ENCODE data around the gene GSTA2. TPM values are rescaled to one million over a fixed set of nuclear protein-coding genes. Genes with fewer than 3 reads are reported as not detected.
"Not testable (repeated sequence)": the region's sequence is repeated elsewhere in the genome, so short reads cannot be mapped to it uniquely, and the experiment has no call there.

The GSTA2 gene
- total RNA-seq, 2 experiments from 2014 or later = not detected

DNA sequence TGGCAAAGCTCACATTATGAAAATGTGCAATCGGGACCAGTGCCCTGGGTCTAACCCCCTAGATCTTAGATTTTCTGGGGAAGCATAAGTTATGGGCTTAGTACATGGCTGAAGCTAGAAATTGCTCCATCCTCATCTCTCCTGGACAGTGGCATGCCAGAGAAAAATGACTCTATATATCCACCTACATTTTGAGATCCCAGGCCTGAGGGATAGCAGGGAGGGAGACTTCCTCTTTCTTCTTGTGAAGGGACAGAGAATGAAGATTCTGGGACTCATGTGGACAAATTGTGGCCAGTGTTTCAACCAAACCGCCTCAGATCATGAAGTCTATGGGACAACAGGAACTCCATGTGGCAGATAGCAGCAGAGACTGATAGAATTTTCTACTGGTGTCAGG lies 35.4 kb downstream of the GSTA2 start:
- Mint-ChIP-seq H3K27me3 (peaks cover 2% of the 10 kb centered on the region), H3K36me3 (ENCODE audit: low read depth) (no peaks in the 10 kb centered on the region), H3K27ac (no peak overlapping the region), H3K4me1 (no peaks in the 10 kb centered on the region), H3K9me3 (no peaks in the 10 kb centered on the region), H3K4me3 (no peak overlapping the region)
- ChIA-PET POLR2A (no interaction called here), CTCF (no interaction called here)
- DNase-seq = no peak

DNA sequence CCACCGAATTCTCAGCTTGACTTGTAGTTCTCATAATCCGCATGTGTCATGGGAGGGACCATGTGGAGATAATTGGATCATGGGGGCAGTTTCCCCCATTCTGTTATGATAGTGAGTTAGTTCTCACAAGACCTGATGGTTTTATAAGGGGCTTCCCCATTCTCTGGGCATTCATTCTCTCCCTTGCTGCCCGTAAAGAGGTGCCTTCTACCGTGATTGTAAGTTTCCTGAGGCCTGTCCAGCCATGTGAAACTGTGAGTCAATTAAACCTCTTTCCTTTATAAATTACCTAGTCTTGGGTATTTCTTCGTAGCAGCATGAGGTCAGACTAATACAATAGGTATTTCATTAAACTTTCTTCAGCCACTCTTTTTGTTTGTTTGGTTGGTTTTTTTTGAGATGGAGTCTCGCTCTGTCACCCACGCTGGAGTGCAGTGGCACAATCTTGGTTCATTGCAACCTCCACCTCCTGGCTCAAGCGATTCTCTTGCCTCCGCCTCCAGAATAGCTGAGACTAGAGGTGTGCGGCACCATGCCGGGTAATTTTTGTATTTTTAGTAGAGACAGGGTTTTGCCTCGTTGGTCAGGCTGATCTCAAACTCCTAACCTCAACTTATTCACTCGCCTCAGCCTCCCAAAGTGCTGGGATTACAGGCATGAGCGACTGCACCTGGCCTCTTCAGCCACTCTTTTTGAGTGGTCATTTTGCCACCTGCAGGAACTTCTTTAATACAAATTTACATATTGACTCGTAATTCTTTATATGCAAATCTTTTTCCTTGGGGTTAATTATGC lies 36.3 kb downstream of the GSTA2 start:
- H3K4me3 Mint-ChIP-seq = no peak overlapping the region
- ChIA-PET CTCF (no interaction called here), POLR2A (no interaction called here)
- no peaks in the 10 kb centered on the region for H3K36me3 Mint-ChIP-seq (ENCODE audit: low read depth)
- H3K27ac Mint-ChIP-seq = no peak overlapping the region
- H3K4me1 Mint-ChIP-seq = no peaks in the 10 kb centered on the region
- no peaks in the 10 kb centered on the region for H3K9me3 Mint-ChIP-seq
- DNase-seq = no peak
- H3K27me3 Mint-ChIP-seq = peaks cover 2% of the 10 kb centered on the region

DNA sequence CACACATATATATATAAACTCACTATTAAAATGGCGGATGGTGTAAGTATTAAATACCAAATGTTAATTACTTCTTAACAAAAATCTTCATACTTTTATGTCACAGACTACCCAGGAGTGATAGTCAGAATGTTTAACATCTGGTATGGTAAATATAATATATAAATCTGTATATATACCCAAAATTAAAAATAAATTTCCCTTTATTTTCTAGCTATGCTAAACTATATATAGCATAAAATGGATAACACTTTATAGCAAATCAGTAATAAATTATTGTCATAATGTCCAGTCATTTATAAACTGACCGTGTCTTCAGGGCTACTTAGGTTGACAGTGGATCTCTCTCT lies 37.1 kb downstream of the GSTA2 start:
- no peak overlapping the region for H3K27ac Mint-ChIP-seq
- peaks cover 2% of the 10 kb centered on the region for H3K27me3 Mint-ChIP-seq
- ChIA-PET POLR2A (no interaction called here), CTCF (no interaction called here)
- no peaks in the 10 kb centered on the region for H3K36me3 Mint-ChIP-seq (ENCODE audit: low read depth)
- H3K9me3 Mint-ChIP-seq = no peaks in the 10 kb centered on the region
- no peak overlapping the region for H3K4me3 Mint-ChIP-seq
- no peaks in the 10 kb centered on the region for H3K4me1 Mint-ChIP-seq
- no peak for DNase-seq

DNA sequence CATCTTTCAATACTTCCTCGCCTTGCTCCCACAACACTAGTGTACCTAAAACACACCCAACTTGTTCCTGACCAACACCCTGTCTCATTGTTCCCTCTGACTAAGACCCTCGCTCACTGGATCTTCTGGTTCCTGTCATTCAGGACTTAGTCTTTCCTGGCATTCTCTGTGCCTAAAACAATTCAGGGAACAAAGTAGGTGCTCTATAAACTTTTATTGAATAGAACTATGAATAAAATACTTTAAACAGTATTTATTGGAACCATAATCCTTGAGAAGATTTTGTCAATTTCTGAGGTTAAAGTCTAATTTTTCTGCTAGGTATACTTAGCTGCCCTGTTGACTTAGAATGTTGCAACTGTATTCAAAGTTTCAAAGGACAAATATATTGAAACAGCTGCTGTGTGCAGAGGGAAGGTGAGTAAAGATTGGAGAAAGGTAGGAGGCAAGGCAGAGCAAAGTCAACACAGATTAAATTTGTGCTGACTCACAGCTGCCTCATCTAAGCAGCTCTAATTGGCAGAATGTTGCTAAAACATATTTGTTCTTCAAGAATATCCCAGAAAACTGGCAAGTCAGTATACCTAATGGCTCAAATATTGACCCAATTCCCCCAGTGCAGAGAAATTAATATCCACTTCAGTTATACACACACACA lies 37.6 kb downstream of the GSTA2 start:
- peaks cover 3% of the 10 kb centered on the region for H3K27me3 Mint-ChIP-seq
- no peak for DNase-seq
- CTCF ChIA-PET = interaction anchor here (1.4 kb wide), 1 partner anchor 11 kb away, joined by 4 read pairs; no protein-coding TSS in a partner anchor
- H3K9me3 Mint-ChIP-seq = no peaks in the 10 kb centered on the region
- no peak overlapping the region for H3K4me3 Mint-ChIP-seq
- no peak overlapping the region for H3K27ac Mint-ChIP-seq
- POLR2A ChIA-PET = no interaction called here
- H3K36me3 Mint-ChIP-seq (ENCODE audit: low read depth) = no peaks in the 10 kb centered on the region
- H3K4me1 Mint-ChIP-seq = no peaks in the 10 kb centered on the region

DNA sequence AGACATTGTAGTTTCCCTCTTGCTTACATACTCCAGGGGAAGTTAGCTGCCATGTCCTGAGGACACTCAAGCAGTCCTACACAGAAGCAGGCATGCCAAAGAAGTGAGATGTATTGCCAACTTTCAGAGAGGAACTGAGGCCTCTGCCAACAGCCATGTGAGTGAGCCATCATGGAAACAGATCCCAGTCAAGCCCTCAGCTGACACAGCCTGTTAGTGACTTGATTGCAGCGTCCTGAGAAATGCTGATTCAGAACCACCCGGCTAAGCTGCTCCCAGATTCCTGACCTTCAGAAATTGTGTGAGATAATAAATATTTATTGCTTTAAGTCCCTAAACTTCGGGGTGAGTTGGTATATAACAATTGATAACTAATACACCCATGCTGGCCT lies 38.1 kb downstream of the GSTA2 start:
- ChIA-PET CTCF (interaction anchor here (1.0 to 1.4 kb wide), 2 partner anchors 11 to 340 kb away, joined by 3 to 4 read pairs; partner anchors contain the start of gene FBXO9), POLR2A (no interaction called here)
- H3K4me3 Mint-ChIP-seq = no peak overlapping the region
- H3K36me3 Mint-ChIP-seq (ENCODE audit: low read depth) = no peaks in the 10 kb centered on the region
- H3K27ac Mint-ChIP-seq = no peak overlapping the region
- no peaks in the 10 kb centered on the region for H3K4me1 Mint-ChIP-seq
- H3K9me3 Mint-ChIP-seq = no peaks in the 10 kb centered on the region
- peaks cover 4% of the 10 kb centered on the region for H3K27me3 Mint-ChIP-seq
- no peak for DNase-seq

DNA sequence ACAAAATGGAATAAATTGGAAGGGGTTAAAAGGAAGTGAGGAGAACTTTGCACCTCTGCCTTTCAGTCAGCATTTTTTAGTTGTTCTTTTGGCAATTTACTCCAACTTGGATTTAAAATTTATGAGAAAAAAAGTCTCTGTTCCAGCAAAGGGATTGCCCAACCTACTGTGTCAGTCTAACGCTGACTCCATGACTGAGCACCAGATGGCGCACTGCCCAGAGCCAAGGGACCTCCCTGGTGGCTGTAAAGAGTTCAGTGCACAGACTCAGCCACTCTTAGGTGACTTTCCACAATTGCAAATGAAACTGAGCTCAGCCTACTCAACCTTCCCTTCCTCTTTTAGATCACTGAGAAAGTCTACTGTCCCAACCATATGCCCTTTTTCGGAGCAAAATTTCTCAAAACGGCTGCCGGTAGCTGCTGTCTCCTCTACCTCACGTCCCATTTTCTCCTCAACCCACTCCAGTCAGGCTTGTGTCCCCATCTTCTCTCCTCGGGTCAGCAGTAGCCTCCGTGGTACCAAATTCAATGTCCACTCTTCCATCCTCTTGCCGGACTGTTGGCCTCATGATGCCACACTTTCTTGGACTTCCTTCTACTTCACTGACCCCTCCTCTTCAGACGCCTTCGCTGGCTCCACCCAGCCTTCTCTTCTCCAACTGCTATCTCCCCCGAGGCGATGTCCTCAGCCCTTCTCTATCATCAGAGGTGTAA lies 38.7 kb downstream of the GSTA2 start:
- H3K27ac Mint-ChIP-seq = no peak overlapping the region
- ChIA-PET POLR2A (no interaction called here), CTCF (interaction anchor here (1.0 to 1.4 kb wide), 2 partner anchors 12 to 341 kb away, joined by 3 to 4 read pairs; partner anchors contain the start of gene FBXO9)
- peak; percentile 55 for DNase-seq
- no peaks in the 10 kb centered on the region for H3K9me3 Mint-ChIP-seq
- H3K4me1 Mint-ChIP-seq = no peaks in the 10 kb centered on the region
- H3K4me3 Mint-ChIP-seq = no peak overlapping the region
- H3K27me3 Mint-ChIP-seq = peaks cover 4% of the 10 kb centered on the region
- H3K36me3 Mint-ChIP-seq (ENCODE audit: low read depth) = no peaks in the 10 kb centered on the region

DNA sequence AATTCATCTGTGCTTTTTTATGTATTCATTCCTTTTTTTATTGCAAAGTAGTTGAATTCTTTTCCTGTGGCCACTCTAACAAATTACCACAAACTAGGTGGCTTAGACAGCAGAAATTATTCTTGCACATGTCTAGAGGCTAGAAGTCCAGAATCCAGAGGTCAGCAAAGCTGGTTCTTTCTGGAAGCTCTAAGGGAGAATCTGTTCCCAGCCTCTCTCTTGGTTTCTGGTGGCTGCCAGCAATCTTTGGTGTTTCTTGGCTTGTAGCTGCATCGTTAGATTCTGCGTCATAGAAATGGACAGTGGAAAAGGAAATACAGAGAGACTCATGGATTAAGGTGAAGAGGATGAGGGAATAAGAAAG lies 39.3 kb downstream of the GSTA2 start:
- Mint-ChIP-seq H3K9me3 (no peaks in the 10 kb centered on the region), H3K4me3 (no peak overlapping the region), H3K27me3 (peaks cover 4% of the 10 kb centered on the region), H3K36me3 (ENCODE audit: low read depth) (no peaks in the 10 kb centered on the region), H3K27ac (no peak overlapping the region), H3K4me1 (no peaks in the 10 kb centered on the region)
- no peak for DNase-seq
- ChIA-PET POLR2A (no interaction called here), CTCF (interaction anchor here (1.0 kb wide), 1 partner anchor 342 kb away, joined by 3 read pairs; the partner anchor contains the start of gene FBXO9)

DNA sequence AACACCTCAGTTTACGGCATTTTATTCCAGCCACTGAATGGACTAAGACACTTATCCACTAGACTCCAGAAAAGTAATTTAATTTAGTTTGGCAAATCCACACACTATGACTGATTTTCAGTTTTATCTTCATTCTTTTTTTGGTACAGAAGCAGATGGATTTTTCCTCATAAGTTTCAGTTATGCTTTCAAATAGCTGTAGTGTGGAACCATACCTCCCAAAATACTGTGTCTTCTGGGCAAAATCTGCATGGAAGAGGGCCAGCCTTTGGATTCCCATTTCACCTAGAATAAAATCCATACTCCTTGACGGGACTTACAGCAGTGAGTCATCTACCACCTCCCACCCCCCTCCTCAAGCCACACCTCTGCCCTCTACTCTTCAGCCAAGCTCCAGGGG lies 43.0 kb downstream of the GSTA2 start:
- ChIA-PET POLR2A (no interaction called here), CTCF (no interaction called here)
- peaks cover 2% of the 10 kb centered on the region for H3K27me3 Mint-ChIP-seq
- no peak overlapping the region for H3K4me3 Mint-ChIP-seq
- no peak overlapping the region for H3K27ac Mint-ChIP-seq
- no peaks in the 10 kb centered on the region for H3K9me3 Mint-ChIP-seq
- no peaks in the 10 kb centered on the region for H3K4me1 Mint-ChIP-seq
- no peak for DNase-seq
- H3K36me3 Mint-ChIP-seq (ENCODE audit: low read depth) = no peaks in the 10 kb centered on the region

DNA sequence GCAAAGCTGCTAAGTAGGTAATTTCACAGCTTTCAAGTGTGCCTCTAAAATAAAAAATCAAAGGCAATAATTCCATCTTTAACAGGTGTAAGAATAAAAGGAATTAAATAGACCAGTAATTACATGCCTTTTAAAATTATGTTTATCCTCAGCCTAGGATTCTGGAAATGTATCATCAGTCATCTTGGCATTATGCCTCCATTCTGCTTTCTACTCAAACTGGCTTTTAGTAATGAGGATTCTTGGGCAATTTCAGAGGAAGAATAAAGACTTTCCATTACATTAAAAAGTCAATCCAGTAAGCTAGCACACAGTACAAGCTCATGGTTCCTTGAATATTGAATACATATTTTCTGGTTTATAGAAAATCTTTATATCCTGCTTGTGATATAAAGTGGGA lies 44.7 kb downstream of the GSTA2 start:
- H3K9me3 Mint-ChIP-seq = no peaks in the 10 kb centered on the region
- H3K4me3 Mint-ChIP-seq = no peak overlapping the region
- no peaks in the 10 kb centered on the region for H3K36me3 Mint-ChIP-seq (ENCODE audit: low read depth)
- H3K27ac Mint-ChIP-seq = no peak overlapping the region
- DNase-seq = no peak
- ChIA-PET POLR2A (no interaction called here), CTCF (no interaction called here)
- H3K4me1 Mint-ChIP-seq = no peaks in the 10 kb centered on the region
- H3K27me3 Mint-ChIP-seq = peaks cover 2% of the 10 kb centered on the region

DNA sequence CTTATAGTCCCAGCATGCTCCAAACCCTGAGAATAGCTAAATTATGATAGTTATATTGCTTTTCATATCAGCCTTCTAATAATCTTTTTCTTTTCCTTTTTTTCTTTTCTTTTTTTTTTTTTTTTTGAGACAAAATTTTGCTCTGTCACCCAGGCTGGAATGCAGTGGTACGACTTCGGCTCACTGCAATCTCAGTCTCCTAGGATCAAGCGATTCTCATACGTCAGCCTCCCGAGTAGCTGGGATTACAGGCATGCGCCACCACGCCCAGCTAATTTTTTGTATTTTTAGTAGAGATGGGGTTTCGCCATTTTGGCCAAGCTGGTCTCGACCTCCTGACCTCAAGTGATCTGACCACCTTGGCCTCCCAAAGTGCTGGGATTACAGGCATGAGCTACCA lies 48.5 kb downstream of the GSTA2 start:
- DNase-seq; H3K4me1 Mint-ChIP-seq; H3K4me3 Mint-ChIP-seq; H3K9me3 Mint-ChIP-seq; H3K27ac Mint-ChIP-seq; CTCF ChIA-PET; POLR2A ChIA-PET; H3K27me3 Mint-ChIP-seq; H3K36me3 Mint-ChIP-seq (ENCODE audit: low read depth): not testable (repeated sequence)

DNA sequence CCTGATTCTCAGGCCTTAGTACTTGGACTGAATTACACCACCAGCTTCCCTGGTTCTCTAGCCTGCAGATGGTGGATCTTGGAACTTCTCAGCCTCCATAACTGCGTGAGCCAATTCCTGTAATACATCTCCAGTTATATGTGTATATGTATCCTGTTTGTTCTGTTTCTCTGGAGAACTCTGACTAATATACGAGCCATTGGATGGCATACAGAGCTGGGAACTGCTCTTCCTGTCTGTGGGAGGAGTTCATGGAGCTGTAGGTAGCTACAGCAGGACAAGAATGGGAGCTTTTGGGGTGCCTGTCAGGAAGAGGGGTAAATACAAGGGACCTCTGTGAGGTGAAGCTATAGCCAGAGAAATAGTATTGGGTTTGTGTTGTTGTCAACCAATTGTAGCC lies 51.1 kb downstream of the GSTA2 start:
- ChIA-PET CTCF (no interaction called here), POLR2A (no interaction called here)
- no peak for DNase-seq
- no peaks in the 10 kb centered on the region for H3K4me1 Mint-ChIP-seq
- no peak overlapping the region for H3K27ac Mint-ChIP-seq
- peaks cover 1% of the 10 kb centered on the region for H3K36me3 Mint-ChIP-seq (ENCODE audit: low read depth)
- peaks cover 4% of the 10 kb centered on the region for H3K9me3 Mint-ChIP-seq
- H3K4me3 Mint-ChIP-seq = no peak overlapping the region
- no peaks in the 10 kb centered on the region for H3K27me3 Mint-ChIP-seq

DNA sequence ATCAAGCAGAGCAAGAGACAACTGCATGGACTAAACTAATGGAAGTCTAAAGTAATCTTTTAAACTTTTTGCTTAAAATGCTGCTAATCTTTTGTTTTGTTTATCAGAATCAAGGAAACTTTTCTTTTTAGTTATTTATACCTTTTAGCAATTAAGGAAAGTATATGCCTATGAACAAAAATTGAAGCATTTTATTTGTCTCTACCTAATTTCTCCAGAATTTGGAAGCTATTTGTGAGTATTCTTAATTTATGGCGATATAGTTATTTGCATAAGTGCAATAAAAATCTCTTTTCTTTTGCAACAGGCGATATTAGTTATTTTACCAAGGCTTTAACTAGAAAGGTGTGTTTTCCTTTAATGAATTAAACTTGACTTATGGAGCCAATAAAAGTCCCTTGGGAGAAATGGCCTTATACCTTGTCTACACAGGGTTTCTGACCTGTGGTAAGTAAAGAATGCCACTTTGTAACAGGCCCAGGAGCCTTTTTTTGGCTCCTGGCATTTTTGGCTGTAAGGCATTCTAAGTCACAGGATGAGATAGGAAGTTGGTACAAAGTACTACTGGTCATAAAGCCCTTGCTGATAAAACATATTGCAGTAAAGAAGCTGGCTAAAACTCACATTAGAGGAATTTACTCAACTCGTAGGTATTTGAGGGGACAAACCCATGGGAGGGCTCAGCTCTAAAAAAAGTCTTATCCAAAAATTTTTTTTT lies 55.2 kb downstream of the GSTA2 start:
- H3K27ac Mint-ChIP-seq = no peak overlapping the region
- H3K27me3 Mint-ChIP-seq = peaks cover 10% of the 10 kb centered on the region
- ChIA-PET POLR2A (no interaction called here), CTCF (interaction anchor here (0.8 kb wide), 1 partner anchor 11 kb away, joined by 3 read pairs; no protein-coding TSS in a partner anchor)
- peaks cover 1% of the 10 kb centered on the region for H3K36me3 Mint-ChIP-seq (ENCODE audit: low read depth)
- no peaks in the 10 kb centered on the region for H3K4me1 Mint-ChIP-seq
- DNase-seq = no peak
- H3K9me3 Mint-ChIP-seq = peaks cover 4% of the 10 kb centered on the region
- H3K4me3 Mint-ChIP-seq = no peak overlapping the region

DNA sequence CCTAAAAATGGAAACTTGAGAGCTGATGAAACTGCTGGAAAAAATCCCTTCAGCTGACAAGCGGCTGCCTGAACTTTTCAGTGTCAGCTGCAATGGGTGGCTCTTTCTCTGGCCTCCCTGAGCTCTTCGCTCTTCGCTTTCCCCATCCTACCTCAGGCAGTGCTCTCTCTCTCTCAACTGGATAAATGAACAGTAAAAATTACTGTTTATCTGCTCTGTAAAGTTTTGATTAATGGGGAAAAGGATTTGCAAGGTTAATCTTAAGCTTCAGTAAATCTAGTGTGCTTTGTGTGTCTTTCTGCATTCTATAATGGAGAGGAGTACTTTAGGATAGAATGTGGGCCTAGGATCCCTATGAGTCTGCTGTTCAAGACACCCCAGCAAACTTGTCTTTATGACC lies 57.3 kb downstream of the GSTA2 start:
- Mint-ChIP-seq H3K27me3 (peaks cover 17% of the 10 kb centered on the region), H3K36me3 (ENCODE audit: low read depth) (peaks cover 1% of the 10 kb centered on the region), H3K4me1 (no peaks in the 10 kb centered on the region), H3K9me3 (peaks cover 4% of the 10 kb centered on the region), H3K27ac (no peak overlapping the region), H3K4me3 (no peak overlapping the region)
- CTCF ChIA-PET = interaction anchor here (1.3 kb wide), 1 partner anchor 12 kb away, joined by 3 read pairs; no protein-coding TSS in a partner anchor
- POLR2A ChIA-PET = no interaction called here
- no peak for DNase-seq

All from activated CD4-positive, alpha-beta T cell treated with anti-CD3 and anti-CD28 coated beads, Interleukin-2, amount 10 ng/mL, durations not matched to agents 7 days and 5 days (primary cell).